GM15510 (cell line): ENCODE data around the gene GALNT4.

ENCODE experiments used
- POLR2A ChIP-seq: IDR thresholded peaks from 3 replicates; pipeline ENCODE4 v1.6.1; 2011; ENCODE audit warnings: borderline replicate concordance; ENCODE audit not compliant: insufficient read length; ENCODE audit errors: extremely low read depth

GALNT4 gene

DNA sequence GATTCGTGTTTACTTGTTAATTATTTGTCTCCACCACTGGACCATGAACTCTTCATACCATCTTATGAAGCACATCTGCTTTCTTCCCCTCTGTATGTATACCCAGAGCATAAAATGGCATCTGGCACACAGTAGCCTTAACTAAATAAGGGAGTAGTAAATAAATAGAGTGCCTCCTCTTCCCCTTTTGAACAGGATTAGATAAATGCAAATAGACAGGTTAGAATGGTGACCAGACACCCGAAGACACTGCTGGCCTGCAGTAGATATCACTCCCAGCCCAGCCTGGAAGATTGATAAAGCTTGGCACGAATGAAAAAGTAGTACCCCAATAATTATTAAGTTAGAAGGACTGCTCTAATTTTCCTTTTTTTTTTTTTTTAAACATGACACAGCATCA, 6.9 kb downstream of the GALNT4 start:
- TF ChIP-seq POLR2A: no peak

DNA sequence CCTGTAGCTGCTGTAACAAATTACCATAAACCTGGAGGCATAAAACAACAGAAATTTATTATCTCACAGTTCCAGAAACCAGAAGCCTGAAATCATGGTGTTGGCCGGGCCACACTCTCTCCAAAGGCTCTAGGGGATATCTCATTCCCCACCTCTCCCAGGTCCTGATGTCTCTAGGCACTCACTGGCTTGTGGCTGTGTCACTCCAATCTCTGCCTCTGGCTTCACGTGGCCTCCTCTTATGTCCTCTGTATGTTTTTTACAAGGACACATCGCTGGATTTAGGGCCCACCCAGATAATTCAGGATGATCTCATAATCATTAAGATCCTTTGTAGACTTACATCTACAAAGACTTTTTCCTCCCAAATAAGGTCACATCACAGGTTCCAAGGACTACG, 8.0 kb downstream of the GALNT4 start:
- TF ChIP-seq POLR2A: no peak

DNA sequence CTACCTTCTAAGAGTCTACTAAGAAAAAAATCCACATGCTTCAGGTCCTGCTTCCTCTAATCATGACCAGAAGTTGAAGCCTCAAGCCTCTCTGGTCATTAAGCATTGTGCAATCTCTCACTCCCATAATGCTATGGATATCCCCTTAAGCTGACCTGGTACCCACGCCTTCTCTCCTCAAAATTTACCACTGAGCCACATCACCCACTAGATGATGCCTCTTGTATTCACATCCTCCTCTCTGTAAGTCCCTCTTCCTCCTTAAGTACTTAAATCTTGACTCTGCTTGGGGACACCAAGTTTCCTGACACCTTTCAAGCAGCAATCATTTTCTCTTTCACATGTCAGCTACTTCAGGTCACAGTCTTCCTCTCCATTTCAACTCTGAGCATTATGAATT, 9.8 kb downstream of the GALNT4 start:
- no peak for TF ChIP-seq POLR2A

DNA sequence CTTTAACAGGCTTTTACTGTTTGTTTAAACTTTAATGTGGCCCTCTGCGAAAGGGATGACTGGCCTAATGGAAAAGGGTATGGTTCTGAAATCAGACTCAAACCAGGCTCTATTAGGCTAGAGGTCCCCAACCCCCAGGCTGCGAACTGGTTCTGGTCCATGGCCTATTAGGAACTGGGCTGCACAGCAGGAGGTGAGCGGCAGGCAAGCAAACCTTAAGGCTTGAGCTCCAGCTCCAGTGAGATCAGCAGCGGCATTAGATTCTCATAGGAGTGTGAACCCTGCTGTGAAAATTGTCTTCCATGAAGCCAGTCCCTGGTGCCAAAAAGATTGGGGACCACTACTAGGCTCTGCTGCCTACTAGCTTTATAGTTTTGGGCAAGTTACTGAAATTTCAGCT, 11.1 kb downstream of the GALNT4 start:
- TF ChIP-seq POLR2A: no peak

DNA sequence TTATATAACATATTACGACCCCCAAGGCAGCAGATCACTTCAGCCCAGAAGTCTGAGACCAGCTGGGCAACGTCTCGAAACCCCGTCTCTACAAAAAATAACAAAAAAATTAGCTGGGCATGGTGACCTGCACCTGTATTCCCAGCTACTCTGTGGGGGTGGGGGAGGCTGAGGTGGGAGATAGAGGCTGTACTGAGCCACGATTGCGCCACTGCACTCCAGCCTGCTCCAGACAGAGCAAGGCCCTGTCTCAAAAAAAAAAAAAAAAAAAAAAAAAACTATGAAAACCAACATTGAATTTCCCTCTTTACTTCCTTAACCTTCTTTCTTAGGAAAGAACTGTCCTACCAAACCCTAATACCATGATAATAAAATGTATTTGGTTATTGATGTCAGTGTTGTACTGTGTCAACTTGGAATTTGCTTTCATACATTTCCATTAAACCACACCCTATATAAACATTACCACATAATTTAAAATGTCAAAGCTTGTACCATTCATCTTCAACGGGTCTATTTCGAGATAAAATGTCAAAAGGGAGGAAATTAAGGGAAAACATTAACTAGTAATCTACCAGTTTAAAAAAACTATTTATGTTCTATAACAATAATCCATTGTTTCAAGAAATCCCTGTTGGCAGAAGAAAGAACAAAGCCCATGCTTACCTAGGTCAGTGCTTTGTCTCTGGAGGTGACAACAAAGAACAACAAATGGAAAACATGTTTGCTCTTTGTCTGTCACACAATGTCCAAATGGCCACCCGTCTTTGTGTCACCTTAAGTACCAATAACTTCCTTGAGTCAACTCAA, 17.4 kb downstream of the GALNT4 start:
- TF ChIP-seq POLR2A: no peak

DNA sequence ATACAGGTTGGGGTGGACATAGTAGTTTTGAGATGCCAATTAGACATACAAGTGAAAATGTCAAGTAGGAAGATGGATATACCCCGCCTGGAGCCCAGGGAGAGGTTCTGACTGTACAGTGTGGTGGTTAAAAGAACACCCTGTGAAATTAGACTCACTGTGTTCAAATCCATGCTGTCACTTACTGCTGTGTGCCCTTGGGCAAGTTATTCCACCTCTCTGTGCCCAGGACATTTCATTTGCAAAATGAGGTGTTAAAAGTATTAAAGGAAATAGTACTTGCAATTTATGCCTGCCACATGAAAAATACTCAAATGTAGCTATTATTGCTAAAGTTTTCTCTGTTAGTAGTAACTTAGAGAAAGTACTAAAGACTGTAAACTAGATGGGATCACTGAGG, 18.5 kb downstream of the GALNT4 start:
- no peak for TF ChIP-seq POLR2A

DNA sequence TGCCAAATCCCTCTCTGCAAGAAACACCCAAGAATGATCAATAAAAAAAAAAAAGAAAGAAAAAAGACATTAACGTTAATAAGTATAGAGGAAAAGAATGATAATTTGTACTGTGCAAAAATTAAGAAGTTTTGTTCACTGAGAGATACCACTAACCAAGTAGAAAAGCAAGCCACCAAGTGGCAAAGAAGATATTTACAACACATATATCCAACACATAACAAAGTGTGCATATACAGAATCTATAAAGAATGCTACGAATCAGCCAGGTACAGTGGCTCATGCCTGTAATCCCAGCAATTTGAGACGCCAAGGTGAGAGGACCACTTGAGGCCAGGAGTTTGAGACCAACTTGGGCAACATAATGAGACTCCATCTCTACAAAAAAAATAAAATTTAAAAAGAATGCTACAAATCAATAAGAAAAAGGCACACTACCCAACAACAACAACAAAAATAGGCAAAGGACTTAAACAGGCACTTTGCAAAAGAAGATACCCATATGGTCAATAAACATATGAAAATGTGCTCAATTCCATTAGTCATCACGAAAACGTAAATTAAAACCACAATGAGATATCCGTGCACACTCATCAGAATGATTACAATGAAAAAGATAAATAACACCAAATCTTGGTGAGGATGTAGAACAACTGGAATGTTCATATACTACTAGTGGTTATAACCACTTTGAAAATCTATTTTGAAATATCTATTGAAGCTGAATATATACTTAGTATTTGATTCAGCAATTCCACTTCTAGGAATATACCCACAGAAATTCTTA, 19.8 kb downstream of the GALNT4 start:
- no peak for TF ChIP-seq POLR2A

DNA sequence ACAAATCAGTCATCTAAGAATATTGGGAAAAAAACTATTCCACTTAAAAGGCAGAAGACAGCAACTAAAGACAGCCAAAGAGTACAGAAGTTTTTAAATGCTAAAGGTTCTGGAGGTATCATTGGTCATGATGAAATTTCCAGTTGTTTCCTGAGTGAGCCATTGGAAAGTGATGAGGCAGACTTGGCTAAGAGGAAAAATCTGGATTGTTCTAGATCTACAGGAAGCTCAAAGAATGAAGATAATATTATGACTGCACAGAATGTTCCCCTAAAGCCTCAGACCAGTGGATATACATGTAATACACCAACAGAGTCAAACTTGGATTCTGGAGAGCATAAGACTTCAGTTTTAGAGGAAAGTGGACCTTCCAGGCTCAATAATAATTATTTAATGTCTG, 22.8 kb downstream of the GALNT4 start:
- no peak for TF ChIP-seq POLR2A

DNA sequence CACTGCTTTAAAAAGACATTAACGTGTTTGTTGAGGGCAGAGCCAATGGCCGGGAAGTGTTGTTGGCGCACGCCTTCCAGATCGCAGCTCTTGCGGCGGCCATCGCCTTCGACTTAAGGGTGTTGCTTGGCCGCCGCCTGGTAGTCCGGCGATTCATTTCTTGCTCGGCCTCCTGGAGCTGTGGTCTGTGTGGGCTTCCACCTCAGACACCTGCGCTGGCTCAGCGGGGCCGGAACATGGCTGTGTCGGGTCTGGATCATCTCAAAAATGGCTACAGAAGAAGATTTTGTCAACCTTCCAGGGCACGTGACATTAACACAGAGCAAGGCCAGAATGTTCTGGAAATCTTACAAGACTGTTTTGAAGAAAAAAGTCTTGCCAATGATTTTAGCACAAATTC, 24.7 kb downstream of the GALNT4 start:
- no peak for TF ChIP-seq POLR2A

DNA sequence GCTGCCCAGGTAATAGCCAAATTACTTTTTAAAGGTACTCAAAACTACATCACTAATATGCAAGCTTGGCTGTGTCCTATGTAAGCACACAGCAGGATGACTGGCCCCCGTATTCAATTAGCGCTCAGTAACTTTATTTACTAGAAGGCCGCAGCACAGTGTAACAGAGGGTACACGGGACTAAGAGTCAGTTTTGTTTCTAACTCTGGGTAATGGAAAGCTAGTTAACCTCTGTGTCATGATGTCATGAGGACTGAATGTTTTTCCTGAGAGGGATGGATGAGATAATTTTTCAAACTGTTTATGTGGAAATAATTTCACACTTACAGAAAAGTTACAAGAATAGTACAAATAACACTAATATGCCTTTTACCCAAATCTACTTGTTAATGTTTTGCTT, 27.1 kb downstream of the GALNT4 start:
- no peak for TF ChIP-seq POLR2A

DNA sequence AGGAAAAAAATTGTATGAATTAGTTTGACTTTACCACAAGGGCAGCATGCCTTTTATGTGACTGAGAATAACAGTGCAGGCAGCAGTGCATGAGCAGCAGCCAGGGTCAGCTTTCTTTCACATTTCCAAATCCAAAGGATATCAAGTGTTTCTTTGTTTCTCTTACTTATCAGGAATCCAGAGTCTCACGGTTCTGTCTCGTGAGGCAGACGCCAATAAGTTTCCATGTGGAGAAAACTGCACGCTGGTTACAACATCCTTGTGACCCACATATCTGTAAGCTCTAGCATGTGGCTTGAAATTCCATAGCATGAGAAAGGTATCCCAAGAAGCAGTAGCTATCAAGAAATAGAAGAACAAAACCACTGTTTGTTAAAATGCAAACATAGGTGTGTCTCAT, 27.6 kb downstream of the GALNT4 start:
- TF ChIP-seq POLR2A: no peak

DNA sequence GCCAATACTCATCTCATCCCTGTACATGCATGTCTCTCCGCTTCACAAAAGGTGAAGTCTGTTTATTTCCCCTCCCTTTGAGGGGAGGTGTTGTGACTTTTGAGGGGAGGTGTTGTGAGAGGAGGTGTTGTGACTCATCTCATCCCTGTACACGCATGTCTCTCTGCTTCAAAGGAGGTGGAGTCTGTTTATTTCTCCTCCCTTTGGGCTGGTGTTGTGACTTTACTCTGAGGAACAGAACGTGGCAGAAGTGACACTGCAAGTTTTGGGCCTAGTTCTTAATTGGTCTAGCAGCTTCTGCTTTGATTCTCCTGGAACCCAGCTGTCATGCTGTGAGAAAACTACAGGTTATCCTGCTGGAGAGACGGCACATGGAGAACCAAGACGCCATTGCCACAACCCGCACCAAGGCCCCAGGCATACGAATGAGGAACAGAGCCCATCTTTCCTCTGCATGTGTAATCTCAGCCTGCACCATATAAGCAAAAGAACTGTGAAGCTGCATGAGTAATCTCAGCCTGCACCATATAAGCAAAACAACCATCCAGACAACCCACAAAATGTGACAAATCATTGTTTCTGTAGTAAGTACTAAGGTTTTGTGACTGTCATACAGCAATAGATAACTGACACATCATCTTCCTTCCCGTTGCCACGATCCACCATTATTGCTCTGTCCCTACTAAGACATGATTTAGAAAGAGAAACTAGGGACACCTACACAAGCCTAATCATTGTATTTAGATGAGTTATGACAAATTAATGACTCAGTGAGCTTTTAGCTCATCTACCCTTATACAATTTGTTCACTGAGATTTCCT, 30.0 kb downstream of the GALNT4 start:
- no peak for TF ChIP-seq POLR2A

DNA sequence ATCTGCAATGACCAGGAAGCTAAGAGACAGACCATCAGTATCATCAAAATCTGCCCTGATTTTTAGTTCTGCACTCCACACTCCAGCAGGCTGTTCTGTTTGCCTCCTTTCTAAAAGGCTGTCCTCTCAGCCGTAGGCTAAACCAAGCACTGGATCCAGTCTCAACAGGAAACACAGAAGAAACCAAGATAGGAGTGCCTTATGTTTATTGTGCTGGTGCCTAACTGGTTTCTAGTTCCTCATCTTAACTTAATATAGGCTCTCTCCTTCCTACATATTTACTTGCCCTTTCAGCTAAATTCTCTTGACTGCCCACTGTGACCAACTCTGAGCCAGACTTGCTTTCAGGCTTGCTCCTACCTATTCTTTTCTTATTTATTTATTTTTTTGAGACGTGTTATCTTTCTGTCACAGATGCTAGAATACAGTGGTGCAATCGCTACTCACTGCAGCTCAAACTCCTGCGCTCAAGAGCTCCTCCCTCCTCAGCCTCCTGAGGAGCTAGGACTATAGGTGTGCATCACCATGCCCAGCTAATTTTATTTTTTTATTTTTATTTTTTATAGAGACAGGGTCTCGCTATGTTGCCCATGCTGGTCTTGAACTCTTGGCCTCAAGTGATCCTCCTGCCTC, 30.8 kb downstream of the GALNT4 start:
- TF ChIP-seq POLR2A: no peak

DNA sequence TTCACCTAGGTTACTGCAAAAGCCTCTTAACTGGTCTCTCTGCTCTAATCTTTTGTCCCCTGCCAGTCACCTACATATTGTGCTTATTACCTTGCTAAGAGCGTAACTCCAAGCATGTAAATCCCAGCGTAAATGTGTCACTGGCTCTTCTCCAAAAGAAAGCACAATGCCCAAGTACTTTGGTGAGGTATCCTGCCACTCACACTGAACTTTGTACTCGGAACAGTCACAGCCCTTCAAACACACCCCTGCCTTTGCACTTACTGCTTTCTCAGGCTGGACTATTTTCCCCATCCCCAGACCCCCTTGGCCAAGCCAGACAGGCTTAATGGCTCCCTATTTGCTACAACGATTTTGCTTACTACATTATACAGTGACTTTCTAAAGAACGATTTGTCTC, 31.7 kb downstream of the GALNT4 start:
- no peak for TF ChIP-seq POLR2A

DNA sequence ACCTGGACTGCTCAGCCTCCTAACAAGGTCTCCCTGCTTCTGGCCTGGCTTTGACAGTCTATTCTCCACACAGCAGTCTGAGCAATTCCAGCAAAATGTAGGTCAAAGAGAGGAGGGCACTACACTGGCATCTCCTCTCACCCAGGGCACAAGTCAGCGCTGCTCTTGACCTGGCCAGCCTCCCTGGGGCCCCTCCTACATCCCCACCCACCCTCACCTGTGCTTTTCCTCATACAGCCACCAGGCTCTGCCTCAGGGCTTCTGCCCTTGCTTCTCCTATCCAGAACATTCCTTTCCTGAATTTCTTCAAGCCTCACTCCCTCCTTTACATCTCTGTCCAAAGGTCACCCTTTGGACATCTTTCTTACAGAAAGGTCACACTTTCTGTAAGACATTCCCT, 33.7 kb downstream of the GALNT4 start:
- TF ChIP-seq POLR2A: no peak

DNA sequence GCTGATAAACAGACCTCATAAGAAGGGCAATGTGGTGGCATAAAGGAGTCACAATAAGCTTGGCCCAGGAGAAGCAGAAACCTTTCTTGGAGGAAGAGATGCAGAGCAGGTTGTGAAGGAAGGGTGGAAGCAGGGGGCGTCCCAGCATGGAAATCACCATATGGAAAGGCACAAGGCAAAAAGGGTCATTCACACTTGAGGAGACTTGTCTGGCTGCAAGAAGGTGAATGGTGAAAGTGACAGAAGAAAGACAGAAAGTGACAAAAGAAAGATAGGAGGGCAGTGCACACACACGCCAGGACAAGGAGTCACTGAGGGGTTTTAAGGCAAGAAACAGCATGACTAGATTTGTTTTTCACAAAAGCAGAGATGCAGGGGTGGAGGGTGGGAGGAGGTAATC, 38.3 kb downstream of the GALNT4 start:
- TF ChIP-seq POLR2A: no peak

DNA sequence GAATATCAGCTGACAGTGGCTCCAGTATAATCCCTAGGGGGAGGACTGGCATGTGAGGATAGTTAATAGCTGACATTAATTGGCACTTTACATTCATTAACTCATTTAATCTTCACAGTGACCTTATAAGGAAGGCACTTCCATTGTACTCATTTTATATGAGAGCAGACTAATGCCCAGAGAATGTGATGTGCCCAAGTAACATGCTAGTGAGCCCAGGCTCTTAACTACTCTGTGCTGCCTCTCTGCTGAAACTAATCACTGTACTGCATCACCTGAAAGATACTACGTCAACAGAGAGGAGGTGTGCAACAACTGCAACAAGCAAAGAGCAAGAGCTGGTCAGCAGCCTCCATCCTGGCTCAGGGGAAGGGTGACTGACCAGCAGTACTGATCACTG, 40.1 kb downstream of the GALNT4 start:
- no peak for TF ChIP-seq POLR2A
